DOHH2 (cell line): ENCODE results near the gene BAG2.

Experiments
- CTCF ChIP-seq: fragments of 200-600 bp; sonication (generic); IDR thresholded peaks from one replicate; pipeline ENCODE4 v1.5.1; 2014; ENCODE audit warnings: antibody characterized with exemption, mild to moderate bottlenecking, low read depth, low read length; ENCODE audit not compliant: poor library complexity, severe bottlenecking
- EZH2phosphoT487 ChIP-seq: fragments of 200-600 bp; sonication (generic); IDR thresholded peaks from 2 replicates; pipeline ENCODE4 v1.6.1; 2017; ENCODE audit warnings: borderline replicate concordance, mild to moderate bottlenecking, antibody characterized with exemption, low read length, moderate library complexity, mixed read lengths

- TF ChIP-seq CTCF: no peak
- no peak for TF ChIP-seq EZH2phosphoT487
Observed at GRCh38 chr6:57224769-57225515, 52.8 kb downstream of the BAG2 start.
